Naive B cell (primary cell): Measurements from ENCODE around the gene NRN1L. TPM values are rescaled to one million over a fixed set of nuclear protein-coding genes. Genes with fewer than 3 reads are reported as not detected.

Experiments used
- ATAC-seq, 2 donors: fragments of 150-1000 bp; cut with Tn5 transposase; 2 replicates each; pipeline ENCODE4 v1.10.0; 2021; ENCODE audit warnings: low read depth in 2 of 2, mild to moderate bottlenecking in 2 of 2, moderate library complexity in 2 of 2
- DNase-seq: peaks from one replicate; pipeline ENCODE4 v3.0.0; 2022
- H3K27ac Mint-ChIP-seq, 6 donors: one replicate each; pipeline ENCODE4 v1.8.0; 2020 to 2022; ENCODE audit warnings: mild to moderate bottlenecking in 6 of 6, mixed read lengths in 6 of 6, moderate library complexity in 5 of 6, inconsistent platforms in 2 of 6
- H3K27me3 Mint-ChIP-seq, 3 donors: one replicate each; pipeline ENCODE4 v1.8.0; 2021 to 2022; ENCODE audit warnings: mixed read lengths in 3 of 3, mild to moderate bottlenecking in 1 of 3
- H3K36me3 Mint-ChIP-seq, 2 donors: one replicate each; pipeline ENCODE4 v1.8.0; 2020 to 2022; ENCODE audit warnings: mixed read lengths in 2 of 2, inconsistent platforms in 1 of 2, mild to moderate bottlenecking in 1 of 2
- H3K4me1 Mint-ChIP-seq, 3 donors: one replicate each; pipeline ENCODE4 v1.8.0; 2020 to 2022; ENCODE audit warnings: mixed read lengths in 3 of 3, inconsistent platforms in 1 of 3, mild to moderate bottlenecking in 1 of 3, moderate library complexity in 1 of 3
- H3K4me3 Mint-ChIP-seq, 8 donors: one replicate each; pipeline ENCODE4 v1.8.0; 2020 to 2022; ENCODE audit warnings: mild to moderate bottlenecking in 8 of 8, mixed read lengths in 8 of 8, moderate library complexity in 8 of 8, inconsistent platforms in 2 of 8
- H3K9me3 Mint-ChIP-seq, 7 donors: one replicate each; pipeline ENCODE4 v1.8.0; 2020 to 2022; ENCODE audit warnings: mixed read lengths in 7 of 7, mild to moderate bottlenecking in 5 of 7, inconsistent platforms in 2 of 7, moderate library complexity in 1 of 7
- polyA plus RNA-seq, 6 donors: library from polyadenylated mRNA; unstranded; fragments of 300-500 nt; fragmentation: Illumina TruSeq; gene quantifications; one replicate each; pipeline ENCODE4 v1.2.3, GENCODE V29; 2021; ENCODE audit warnings: low read depth in 6 of 6

NRN1L gene
- polyA plus RNA-seq, 6 donors from 2014 or later: 0.64 to 0.90 TPM; not detected in 4

GRCh38 chr16:67880584-67880983 is 4.1 kb upstream of the NRN1L start:
- H3K27ac Mint-ChIP-seq: peak overlapping the region in 1 of 6 donors; percentile 28
- H3K36me3 Mint-ChIP-seq: peaks cover 4 to 11% of the 10 kb centered on the region in 2 donors
- no peaks in the 10 kb centered on the region for H3K9me3 Mint-ChIP-seq
- ATAC-seq: no peak
- H3K4me1 Mint-ChIP-seq: peaks cover 8 to 14% (median 12%) of the 10 kb centered on the region in 3 donors
- DNase-seq: no peak
- H3K27me3 Mint-ChIP-seq: no peaks in the 10 kb centered on the region
- H3K4me3 Mint-ChIP-seq: no peak overlapping the region

GRCh38 chr16:67881621-67882161 is 3.0 kb upstream of the NRN1L start:
- Mint-ChIP-seq H3K9me3 (no peaks in the 10 kb centered on the region), H3K27ac (peak overlapping the region in 1 of 6 donors; percentile 25)
- no peak for ATAC-seq

DNA sequence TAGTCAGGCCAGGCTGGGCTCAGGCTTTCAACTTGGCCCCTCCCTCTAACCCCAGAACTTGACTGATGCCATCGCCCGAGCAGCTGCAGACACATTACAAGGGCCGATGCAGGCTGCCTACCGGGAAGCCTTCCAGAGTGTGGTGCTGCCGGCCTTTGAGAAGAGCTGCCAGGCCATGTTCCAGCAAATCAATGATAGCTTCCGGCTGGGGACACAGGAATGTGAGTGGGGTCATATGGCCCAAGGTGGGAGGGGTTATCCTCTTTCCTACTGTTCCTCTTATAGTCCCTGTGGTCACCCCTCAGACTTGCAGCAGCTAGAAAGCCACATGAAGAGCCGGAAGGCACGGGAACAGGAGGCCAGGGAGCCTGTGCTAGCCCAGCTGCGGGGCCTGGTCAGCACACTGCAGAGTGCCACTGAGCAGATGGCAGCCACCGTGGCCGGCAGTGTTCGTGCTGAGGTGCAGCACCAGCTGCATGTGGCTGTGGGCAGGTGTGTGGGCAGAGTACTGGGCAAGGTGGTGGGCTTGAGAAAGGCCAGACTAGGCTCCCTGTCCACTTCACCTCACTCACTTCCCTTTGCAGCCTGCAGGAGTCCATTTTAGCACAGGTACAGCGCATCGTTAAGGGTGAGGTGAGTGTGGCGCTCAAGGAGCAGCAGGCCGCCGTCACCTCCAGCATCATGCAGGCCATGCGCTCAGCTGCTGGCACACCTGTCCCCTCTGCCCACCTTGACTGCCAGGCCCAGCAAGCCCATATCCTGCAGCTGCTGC is 2.1 kb upstream of the NRN1L start:
- no peak overlapping the region for H3K4me3 Mint-ChIP-seq
- no peak for DNase-seq
- no peaks in the 10 kb centered on the region for H3K9me3 Mint-ChIP-seq
- no peak overlapping the region for H3K27ac Mint-ChIP-seq
- peaks cover 0 to 11% of the 10 kb centered on the region in 2 donors for H3K36me3 Mint-ChIP-seq
- no peak for ATAC-seq
- H3K4me1 Mint-ChIP-seq: peaks cover 2 to 8% (median 6%) of the 10 kb centered on the region in 3 donors
- H3K27me3 Mint-ChIP-seq: no peaks in the 10 kb centered on the region

More at GRCh38 chr16:67881621-67882161, 3.0 kb upstream of the NRN1L start:
- Mint-ChIP-seq H3K4me3 (no peak overlapping the region), H3K27me3 (no peaks in the 10 kb centered on the region), H3K36me3 (peaks cover 3 to 11% of the 10 kb centered on the region in 2 donors), H3K4me1 (peaks cover under 1 to 8% (median 6%) of the 10 kb centered on the region in 3 donors)
- no peak for DNase-seq

GRCh38 chr16:67883146-67883871 is 1.4 kb upstream of the NRN1L start:
- Mint-ChIP-seq H3K4me1 (peaks cover 2 to 8% (median 6%) of the 10 kb centered on the region in 3 donors), H3K27me3 (no peaks in the 10 kb centered on the region)

GRCh38 chr16:67883872-67884261 is 818 bp upstream of the NRN1L start:
- peak; percentile 94 to 96 for ATAC-seq
- Mint-ChIP-seq H3K36me3 (peaks cover 0 to 11% of the 10 kb centered on the region in 2 donors), H3K4me1 (peaks cover 2 to 8% (median 6%) of the 10 kb centered on the region in 3 donors), H3K27me3 (no peaks in the 10 kb centered on the region), H3K4me3 (no peak overlapping the region), H3K9me3 (no peaks in the 10 kb centered on the region), H3K27ac (no peak overlapping the region)
- DNase-seq: peak; percentile 71

More at GRCh38 chr16:67883146-67883871, 1.4 kb upstream of the NRN1L start:
- no peak for DNase-seq
- Mint-ChIP-seq H3K9me3 (no peaks in the 10 kb centered on the region), H3K4me3 (no peak overlapping the region), H3K27ac (peak overlapping the region in 2 of 6 donors; percentile 38 to 70), H3K36me3 (peaks cover 0 to 11% of the 10 kb centered on the region in 2 donors)
- no peak for ATAC-seq

DNA sequence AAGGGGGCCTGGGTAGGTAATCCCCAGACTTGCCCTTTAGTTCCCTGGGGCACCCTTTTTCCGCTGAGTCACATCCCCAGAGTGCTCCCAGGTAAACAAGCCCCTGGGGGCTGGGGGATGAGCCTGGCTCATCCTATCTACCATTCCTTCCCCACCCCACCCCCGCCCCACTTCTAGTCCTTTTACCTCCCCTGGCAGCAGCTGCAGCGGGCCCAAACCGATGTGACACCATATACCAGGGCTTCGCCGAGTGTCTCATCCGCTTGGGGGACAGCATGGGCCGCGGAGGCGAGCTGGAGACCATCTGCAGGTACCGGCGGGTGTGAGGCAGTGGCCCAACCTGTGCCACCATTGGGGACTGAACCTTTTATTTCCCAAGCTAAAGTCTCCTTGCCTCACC is 860 bp downstream of the NRN1L start:
- ATAC-seq (no peak), DNase-seq (no peak)
- H3K36me3 Mint-ChIP-seq: peaks cover 0 to 11% of the 10 kb centered on the region in 2 donors
- H3K27ac Mint-ChIP-seq: no peak overlapping the region
- H3K27me3 Mint-ChIP-seq: no peaks in the 10 kb centered on the region
- no peak overlapping the region for H3K4me3 Mint-ChIP-seq
- peaks cover 2 to 8% (median 6%) of the 10 kb centered on the region in 3 donors for H3K4me1 Mint-ChIP-seq
- H3K9me3 Mint-ChIP-seq: no peaks in the 10 kb centered on the region

GRCh38 chr16:67885976-67886375 is 1.3 kb downstream of the NRN1L start:
- H3K36me3 Mint-ChIP-seq: peaks cover 0 to 11% of the 10 kb centered on the region in 2 donors
- no peaks in the 10 kb centered on the region for H3K9me3 Mint-ChIP-seq
- H3K4me1 Mint-ChIP-seq: peaks cover 2 to 8% (median 6%) of the 10 kb centered on the region in 3 donors
- H3K27ac Mint-ChIP-seq: no peak overlapping the region
- DNase-seq: no peak
- H3K4me3 Mint-ChIP-seq: no peak overlapping the region
- no peaks in the 10 kb centered on the region for H3K27me3 Mint-ChIP-seq
- no peak for ATAC-seq

DNA sequence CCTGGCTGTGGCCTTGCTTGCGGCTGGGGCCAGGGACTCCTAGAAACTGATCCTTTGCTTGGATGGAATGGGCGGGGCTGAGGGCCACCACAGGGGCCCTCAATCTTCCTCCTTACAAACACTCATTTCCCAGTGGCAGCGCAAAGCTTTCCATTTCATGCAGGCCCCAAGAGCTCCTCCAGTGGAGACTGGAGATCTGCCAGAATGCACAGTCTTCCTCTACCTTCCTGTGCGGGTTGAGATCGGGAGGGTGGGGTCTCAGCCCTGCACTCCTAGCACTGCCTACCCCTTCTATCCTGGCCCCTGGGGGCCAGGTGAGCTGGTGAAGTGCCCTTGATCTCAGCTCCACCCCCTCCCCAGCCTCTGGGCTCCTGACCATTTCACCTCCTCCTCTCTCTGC is 1.7 kb downstream of the NRN1L start:
- no peak for DNase-seq
- Mint-ChIP-seq H3K4me3 (peak overlapping the region in 1 of 8 donors; percentile 67), H3K27me3 (no peaks in the 10 kb centered on the region), H3K9me3 (no peaks in the 10 kb centered on the region), H3K4me1 (peaks cover 2 to 8% (median 6%) of the 10 kb centered on the region in 3 donors), H3K27ac (peak overlapping the region in 1 of 6 donors; percentile 33), H3K36me3 (peaks cover 0 to 11% of the 10 kb centered on the region in 2 donors)
- no peak for ATAC-seq

- DNase-seq (no peak), ATAC-seq (no peak)
- H3K27me3 Mint-ChIP-seq: no peaks in the 10 kb centered on the region
- H3K4me1 Mint-ChIP-seq: peaks cover 8 to 12% (median 9%) of the 10 kb centered on the region in 3 donors
- H3K27ac Mint-ChIP-seq: no peak overlapping the region
- no peaks in the 10 kb centered on the region for H3K9me3 Mint-ChIP-seq
- peaks cover 0 to 6% of the 10 kb centered on the region in 2 donors for H3K36me3 Mint-ChIP-seq
- H3K4me3 Mint-ChIP-seq: no peak overlapping the region
Measured at GRCh38 chr16:67888331-67888730, 3.6 kb downstream of the NRN1L start.

- Mint-ChIP-seq H3K4me3 (peak overlapping the region; percentile 80 to 96 (median 91)), H3K27me3 (no peaks in the 10 kb centered on the region), H3K36me3 (no peaks in the 10 kb centered on the region), H3K9me3 (no peaks in the 10 kb centered on the region), H3K4me1 (peaks cover 19 to 46% (median 35%) of the 10 kb centered on the region in 3 donors), H3K27ac (peak overlapping the region in 5 of 6 donors; percentile 67 to 97 (median 92))
- DNase-seq (no peak), ATAC-seq (no peak)
Measured at GRCh38 chr16:67892375-67892774, 7.7 kb downstream of the NRN1L start.

- Mint-ChIP-seq H3K27ac (peak within 1 kb of the TSS; percentile 90 to 97 (median 95)), H3K9me3 (no peaks in the 10 kb centered on the region), H3K4me3 (peak within 1 kb of the TSS; percentile 80 to 97 (median 94)), H3K4me1 (peaks cover 19 to 51% (median 37%) of the 10 kb centered on the region in 3 donors), H3K27me3 (no peaks in the 10 kb centered on the region), H3K36me3 (no peaks in the 10 kb centered on the region)
- DNase-seq (peak; percentile 85), ATAC-seq (peak; percentile 98)
Measured at GRCh38 chr16:67892899-67893742, 8.4 kb downstream of the NRN1L start, which contains the start of gene PSKH1. PSKH1 (plus strand) TSS chr16:67893254; CDS start chr16:67908750, 15,496 bp downstream.

DNA sequence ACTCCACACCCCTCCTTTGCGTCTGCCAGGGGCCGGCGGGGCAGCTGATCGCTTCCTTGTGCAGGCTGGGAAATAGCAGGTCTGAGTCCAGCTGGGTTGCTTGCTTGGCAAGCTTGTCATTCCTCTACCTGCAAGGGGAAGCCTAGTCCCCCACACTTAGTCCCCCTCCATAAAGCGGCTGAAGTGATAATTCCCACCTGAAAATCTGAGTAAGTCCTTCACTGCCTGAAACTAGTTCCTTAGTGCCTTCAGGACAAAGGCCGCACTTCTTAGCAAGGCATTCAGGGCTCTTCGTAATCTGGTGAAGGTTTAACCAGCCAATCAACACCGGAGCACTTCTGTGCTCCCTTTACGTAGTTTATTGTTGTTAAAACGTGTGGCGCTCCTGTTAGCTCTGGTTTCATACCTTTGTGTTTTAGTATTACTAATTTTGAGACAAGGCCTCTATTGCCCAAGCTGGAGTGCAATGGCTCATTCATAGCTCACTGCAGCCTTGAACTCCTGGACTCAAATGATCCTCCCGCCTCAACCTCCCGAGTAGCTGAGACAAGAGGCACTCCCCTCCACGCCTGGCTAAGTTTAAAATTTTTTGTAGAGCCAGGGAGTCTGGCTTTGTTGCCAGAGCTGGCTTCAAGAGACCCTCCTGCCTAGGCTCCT is 9.2 kb downstream of the NRN1L start:
- no peak for DNase-seq
- peaks cover 19 to 55% (median 37%) of the 10 kb centered on the region in 3 donors for H3K4me1 Mint-ChIP-seq
- no peaks in the 10 kb centered on the region for H3K9me3 Mint-ChIP-seq
- H3K27me3 Mint-ChIP-seq: no peaks in the 10 kb centered on the region
- H3K36me3 Mint-ChIP-seq: no peaks in the 10 kb centered on the region
- peak overlapping the region; percentile 80 to 97 (median 94) for H3K4me3 Mint-ChIP-seq
- no peak for ATAC-seq
- H3K27ac Mint-ChIP-seq: peak overlapping the region; percentile 92 to 97 (median 95)
